ELF-1 (cell line): ENCODE data around the gene POLR1F.

Experiments used
- DNase-seq: peaks from one replicate; pipeline ENCODE4 v3.0.0-alpha.2; 2016; ENCODE audit warnings: low read depth, low spot score

Gene POLR1F

GRCh38 chr7:19708397-19709248 lies at the start of gene POLR1F:
POLR1F (minus strand) TSS chr7:19709037; CDS start chr7:19709016, 21 bp downstream.
- peak; percentile 99 for DNase-seq

GRCh38 chr7:19754521-19755116 lies 45.8 kb upstream of the POLR1F start:
- DNase-seq, result peak; percentile 25

DNA sequence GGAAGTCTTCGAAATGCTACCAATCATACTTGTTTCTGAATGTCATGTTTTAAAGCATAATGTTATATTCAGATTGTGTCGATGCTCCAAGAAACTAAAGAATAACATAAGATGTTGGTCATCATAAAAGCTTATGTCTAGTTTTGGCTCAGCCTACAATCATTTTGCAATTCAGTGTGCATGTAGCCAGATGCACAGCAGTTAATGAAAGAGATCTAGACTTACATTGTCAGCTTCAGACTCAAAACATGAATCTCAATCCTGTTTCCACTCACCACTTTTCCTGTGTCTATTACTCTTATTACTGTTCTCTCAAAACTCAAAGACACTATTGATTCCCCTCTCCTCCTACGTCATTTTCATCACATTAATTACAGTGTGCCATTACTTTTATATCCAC lies 43.2 kb upstream of the POLR1F start:
- DNase-seq, result no peak

DNA sequence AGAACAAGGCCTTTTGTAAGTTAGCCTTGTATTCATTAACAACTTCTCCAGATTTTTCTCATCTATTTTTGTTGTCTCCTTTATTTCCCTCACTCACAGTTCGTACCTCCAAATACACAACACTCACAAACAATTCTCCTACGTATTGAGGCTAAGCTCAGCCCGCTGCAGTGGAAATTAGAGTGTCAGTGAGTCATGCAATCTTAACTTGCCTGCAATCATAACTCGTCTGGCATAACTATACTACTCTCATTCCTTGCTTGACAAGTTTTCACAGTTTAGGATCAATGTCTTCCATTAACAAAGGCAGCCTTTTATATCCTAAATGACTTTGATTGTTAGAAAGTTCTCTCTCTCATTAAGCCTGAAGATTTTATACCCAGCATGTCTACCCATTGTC lies 40.8 kb upstream of the POLR1F start:
- DNase-seq, result no peak

DNA sequence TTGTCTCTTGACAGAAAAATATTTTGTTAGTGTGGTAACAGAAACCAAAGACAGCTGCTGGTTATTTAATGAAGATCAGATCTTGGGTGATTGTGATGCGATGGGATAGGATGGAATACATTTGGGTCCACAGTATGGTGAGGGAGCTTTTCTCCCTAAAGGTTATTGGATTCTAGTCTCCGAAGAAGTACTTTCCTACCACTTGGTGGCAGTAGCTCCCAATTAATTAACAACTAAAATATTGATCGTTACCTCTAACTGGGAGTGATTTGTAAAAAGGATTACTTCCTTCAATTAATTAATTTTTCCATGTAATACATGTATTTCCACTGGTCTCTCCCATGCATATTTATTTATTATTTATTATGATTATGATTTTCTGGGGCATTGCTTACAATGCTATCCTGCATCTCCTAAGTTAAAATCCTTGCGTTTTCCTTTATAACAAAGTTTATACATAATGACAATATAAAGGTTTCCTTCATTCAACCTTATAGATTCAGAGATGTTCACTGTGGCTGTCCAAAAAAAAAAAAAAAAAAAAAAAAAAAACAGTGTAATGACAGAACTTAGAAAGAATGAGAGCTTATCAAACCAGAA lies 39.0 kb upstream of the POLR1F start:
- DNase-seq, result no peak

DNA sequence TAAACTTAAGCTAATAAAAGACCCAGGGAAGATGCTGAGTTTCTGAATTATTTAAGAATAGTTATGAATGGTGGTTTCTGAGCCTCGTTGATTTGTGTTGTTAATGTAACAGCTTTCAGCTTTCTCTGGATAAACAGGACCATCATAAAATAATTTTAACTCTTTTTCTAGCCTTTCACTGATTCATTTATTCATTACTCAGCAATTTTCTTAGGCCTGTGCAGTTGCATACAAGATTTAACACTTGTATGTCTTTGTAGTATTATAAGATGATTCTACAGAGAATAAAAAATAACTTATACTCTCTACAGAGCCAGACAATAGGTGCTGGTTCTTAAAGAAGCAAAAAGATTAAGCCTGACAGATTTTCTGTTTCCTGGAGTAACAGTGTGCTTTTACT lies 35.2 kb upstream of the POLR1F start:
- DNase-seq, result no peak

DNA sequence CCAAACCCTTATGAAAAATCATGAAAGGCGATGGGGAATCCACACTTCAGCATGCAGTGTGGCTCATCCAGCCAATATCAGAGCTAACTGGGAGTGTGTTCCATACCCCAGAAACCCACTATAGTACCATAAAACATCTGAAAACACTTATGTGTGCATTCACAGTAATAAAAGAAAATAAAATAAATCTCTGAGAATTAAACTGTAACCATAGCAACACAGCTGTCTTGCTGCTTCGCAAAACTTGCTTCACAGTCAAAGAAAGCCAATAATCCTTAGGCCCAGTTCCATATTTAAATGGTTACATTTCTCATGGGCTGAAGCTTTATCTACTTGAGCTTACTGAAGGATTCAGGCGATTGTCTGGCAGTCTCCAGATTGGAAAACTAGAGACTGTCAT lies 19.9 kb upstream of the POLR1F start:
- DNase-seq, result no peak

GRCh38 chr7:19725770-19726169 lies 16.9 kb upstream of the POLR1F start:
- DNase-seq, result no peak

DNA sequence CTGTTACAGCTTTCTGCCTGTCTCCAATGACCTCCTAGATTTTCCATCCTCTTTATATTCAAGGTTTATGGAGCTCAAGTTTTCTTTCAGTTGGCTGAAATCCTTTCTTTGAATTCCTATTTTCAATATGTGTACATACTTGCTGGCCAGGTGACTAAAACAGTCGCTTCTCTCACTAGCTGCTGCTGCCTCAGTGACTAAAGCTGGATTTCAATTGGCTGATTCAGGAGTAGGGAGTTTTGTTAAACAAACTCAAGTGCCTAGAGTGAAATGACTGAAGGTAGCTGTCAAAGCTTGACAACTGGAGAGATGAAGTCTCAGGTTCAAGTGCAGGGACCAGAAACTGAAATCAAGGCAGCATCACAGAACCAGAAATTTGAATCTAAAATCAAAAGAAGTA lies 6.7 kb upstream of the POLR1F start:
- no peak for DNase-seq

DNA sequence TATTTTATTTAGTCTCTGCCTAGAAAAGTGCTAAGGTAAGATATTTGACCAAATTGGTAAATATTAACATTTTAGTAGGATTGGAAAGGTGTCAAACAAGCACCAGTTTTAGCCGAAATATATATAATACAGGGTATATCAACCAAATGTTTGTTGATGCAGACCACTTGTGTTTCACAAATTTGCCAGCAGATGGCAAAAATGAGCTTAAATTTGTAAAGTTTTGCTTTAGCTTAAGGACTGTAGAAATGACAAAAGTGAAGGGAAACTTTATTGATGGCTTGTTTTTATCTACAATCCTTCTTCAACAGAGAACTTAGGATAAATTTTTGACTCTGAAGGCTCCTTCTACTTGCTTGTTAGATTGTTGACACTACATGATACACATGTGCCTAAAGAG lies 4.8 kb upstream of the POLR1F start:
- DNase-seq, result no peak

DNA sequence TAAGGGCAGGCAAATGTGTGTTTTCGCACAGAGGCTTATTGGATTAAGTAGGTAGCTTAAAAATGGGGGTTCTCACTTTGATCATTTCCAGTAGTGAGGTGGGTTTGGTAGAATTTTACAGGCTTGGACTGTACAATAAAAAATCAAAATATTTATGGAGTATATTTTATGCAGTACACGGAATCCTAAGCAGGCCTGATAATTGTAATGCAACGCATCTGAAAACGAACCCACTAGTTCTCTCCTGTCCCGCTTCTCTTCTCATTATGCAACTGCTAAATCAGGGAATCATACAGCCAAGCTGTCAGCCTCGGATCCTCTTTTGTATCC lies 377 bp upstream of the POLR1F start:
- no peak for DNase-seq

GRCh38 chr7:19707240-19707639 lies 1.6 kb downstream of the POLR1F start:
- DNase-seq, result no peak

GRCh38 chr7:19705663-19706062 lies 3.2 kb downstream of the POLR1F start:
- peak; percentile 70 for DNase-seq

DNA sequence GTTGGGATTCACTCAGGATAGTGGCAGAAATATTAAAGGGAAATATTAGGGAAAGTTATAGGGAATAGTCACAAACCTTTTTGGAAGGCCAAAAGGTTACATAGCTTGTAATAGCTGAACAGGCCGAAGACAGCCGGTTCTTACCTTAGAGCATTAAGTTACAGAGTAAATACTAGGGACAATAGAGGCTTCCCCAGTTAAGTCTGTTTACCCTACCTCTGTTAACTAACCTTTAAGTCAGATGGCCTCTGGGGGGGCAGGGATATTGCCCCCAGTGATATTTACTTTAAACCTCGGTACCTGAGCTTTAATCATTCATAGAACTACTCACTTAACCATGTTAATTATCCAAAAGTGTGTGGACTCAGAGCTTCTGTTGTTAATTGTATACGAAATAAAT lies 7.4 kb downstream of the POLR1F start:
- DNase-seq, result no peak

DNA sequence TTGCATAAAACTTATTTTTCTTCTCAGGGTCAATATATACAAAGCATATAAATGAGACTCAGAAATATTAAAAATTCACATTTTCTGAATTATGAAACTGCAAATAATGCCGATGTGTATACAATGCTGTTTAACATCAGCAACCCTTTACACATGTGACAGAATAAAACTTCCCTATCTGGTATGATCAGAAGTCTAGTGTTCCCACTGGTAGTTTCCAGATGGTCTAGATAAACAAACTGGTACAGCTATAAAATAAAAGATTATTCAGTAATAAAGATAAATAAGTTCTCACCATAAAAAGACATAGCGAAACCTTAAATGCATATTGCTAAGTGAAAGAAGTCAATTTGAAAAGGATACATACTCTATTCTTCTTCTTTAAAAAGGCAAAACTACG lies 7.9 kb downstream of the POLR1F start:
- no peak for DNase-seq

GRCh38 chr7:19698331-19698730 lies 10.5 kb downstream of the POLR1F start:
- DNase-seq, result no peak

DNA sequence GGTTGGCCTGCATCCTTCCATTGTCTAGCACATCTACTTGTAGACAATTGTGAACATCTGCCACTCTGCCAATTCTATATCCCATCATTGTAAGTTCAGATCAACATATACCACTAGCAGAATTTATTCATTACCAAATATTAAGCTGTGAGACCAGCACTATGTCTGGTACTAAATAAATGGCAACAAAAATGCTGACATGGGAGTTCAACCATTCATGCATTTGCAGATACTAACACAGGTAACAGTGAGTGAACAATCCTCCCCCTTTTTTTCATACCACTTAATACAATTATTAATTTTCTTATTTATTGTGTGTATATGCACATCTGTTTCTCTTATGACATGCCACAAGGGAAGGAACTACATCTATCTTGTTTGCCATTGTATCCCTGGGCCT lies 11.9 kb downstream of the POLR1F start:
- DNase-seq, result no peak

GRCh38 chr7:19692111-19692828 lies 16.6 kb downstream of the POLR1F start:
- DNase-seq, result no peak

DNA sequence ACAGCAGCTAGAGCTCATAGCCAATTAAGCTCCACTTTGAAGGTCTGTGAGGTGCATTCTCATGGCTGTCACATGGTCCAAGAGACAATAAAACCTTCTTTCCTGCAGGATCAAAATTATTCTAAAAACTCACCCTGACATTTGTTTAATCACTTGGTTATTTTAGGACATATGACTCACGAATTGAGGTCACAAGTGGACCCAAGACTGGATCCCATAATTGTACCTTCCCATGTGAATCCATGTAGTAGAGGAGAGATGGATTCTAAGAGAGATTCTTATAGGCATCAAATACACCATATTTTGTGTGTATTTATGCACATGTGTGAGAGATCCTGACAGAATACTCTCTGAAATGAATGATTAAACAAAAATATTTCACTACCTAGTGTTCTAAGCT lies 18.1 kb downstream of the POLR1F start:
- DNase-seq, result no peak

DNA sequence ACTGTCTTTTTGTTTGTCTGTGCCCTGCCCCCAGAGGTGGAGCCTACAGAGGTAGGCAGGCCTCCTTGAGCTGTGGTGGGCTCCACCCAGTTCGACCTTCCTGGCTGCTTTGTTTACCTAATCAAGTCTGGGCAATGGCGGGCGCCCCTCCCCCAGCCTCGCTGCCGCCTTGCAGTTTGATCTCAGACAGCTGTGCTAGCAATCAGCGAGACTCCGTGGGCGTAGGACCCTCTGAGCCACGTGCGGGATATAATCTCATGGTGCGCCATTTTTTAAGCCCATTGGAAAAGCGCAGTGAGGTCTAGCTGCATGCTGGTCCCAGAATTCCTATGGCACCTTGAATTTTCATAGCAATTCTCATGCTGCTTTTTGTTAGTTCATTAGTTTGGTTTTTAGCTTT lies 19.7 kb downstream of the POLR1F start:
- peak; percentile 34 for DNase-seq

DNA sequence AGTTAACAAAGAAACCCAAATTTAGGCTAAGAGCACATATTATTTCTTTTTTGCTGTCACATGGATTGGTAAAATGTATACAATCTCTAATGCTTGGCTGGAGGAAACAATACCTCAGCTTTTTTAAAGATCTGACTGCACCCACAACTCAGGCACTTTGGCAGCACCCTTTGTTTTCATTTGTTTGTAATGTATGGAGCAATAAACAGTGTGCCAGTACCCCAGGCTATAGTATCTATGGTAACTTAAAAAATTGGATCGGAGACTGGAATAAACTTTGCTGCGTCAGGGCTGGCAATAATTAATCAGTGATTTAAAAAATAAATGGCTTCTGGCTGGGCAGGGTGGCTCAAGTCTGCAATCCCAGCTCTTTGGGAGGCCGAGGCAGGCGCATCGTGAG lies 27.2 kb downstream of the POLR1F start:
- DNase-seq, result no peak

DNA sequence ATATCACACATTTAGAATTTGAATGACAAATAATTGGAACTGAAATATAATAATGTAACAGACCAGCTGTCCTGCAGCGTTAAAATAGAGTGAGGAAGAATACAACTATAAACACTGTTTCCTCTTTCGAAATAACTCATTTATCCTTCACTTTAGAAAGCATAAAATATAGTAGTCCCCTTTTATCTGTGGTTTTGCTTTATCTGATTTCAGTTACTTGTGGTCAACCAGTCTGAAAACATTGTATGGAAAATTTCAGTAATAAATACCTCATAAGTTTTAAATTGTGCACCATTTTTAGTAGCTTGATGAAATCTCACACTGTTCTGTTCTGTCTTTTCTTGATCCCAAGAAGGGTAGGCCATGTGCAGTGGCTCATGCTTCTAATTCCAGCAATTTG lies 31.7 kb downstream of the POLR1F start:
- no peak for DNase-seq
